HepG2 (cell line): Measurements from ENCODE around the gene KATNB1. TPM values are rescaled to one million over a fixed set of nuclear protein-coding genes. Genes with fewer than 3 reads are reported as not detected.

Source experiments
- ATAC-seq: fragments of 200-7000 bp; cut with Tn5 transposase; 3 replicates; pipeline ENCODE4 v1.9.1; 2020; ENCODE audit warnings: mild to moderate bottlenecking, moderate library complexity
- BruUV-seq: library from RNA; stranded (reverse); fragments of 400-500 nt; replicated peaks from 2 replicates; lab custom pipeline; 2021; lab: Mats Ljungman, UMichigan
- CTCF ChIA-PET: fragments of 300-600 bp; formaldehyde crosslinking; extraction: SDS; loops from one replicate; lab custom pipeline; 2021; ENCODE audit warnings: low total read pairs, inconsistent platforms, low intra/inter-chr PET ratio; lab: Yijun Ruan, JAX
- POLR2A ChIA-PET: fragments of 350-600 bp; sonication (Branson Sonifier 250); formaldehyde crosslinking; loops from one replicate; lab custom pipeline; 2020; ENCODE audit warnings: antibody characterized with exemption, inconsistent platforms; lab: Yijun Ruan, JAX
- DNase-seq: peaks from one replicate; pipeline ENCODE4 v3.0.0-alpha.2; 2015; ENCODE audit warnings: low spot score
- FAIRE-seq: peaks from 3 replicates; lab custom pipeline; 2011; peaks lifted over from hg19 to GRCh38; lab: Jason Lieb, UNC
- H2AFZ ChIP-seq: one replicate; pipeline ENCODE4 v1.6.1; 2011; ENCODE audit warnings: low read length, inconsistent platforms
- H3K27ac ChIP-seq: fragments of 300-600 bp; 3 replicates; pipeline ENCODE4 v1.8.0; 2011; ENCODE audit warnings: mixed run types, mild to moderate bottlenecking, mixed read lengths, low read length, inconsistent platforms; ENCODE audit not compliant: insufficient read depth; ENCODE audit errors: extremely low read length
- H3K27me3 ChIP-seq, 2 experiments: fragments of 200-600 bp in 1 of 2; 2 replicates in 1 of 2; 3 replicates in 1 of 2; pipeline versions ENCODE4 v1.6.0 to v1.8.0; 2011; ENCODE audit warnings: low read length in 2 of 2, mild to moderate bottlenecking in 2 of 2, moderate library complexity in 2 of 2, inconsistent platforms in 1 of 2; ENCODE audit not compliant: insufficient read depth in 2 of 2, control insufficient read depth in 1 of 2
- H3K36me3 ChIP-seq, 2 experiments: fragments of 200-600 bp in 1 of 2; replicated peaks in 1 of 2; 2 replicates in 1 of 2; 3 replicates in 1 of 2; pipeline versions ENCODE4 v1.5.1 to v1.8.0; 2011; ENCODE audit warnings: low read length in 2 of 2, inconsistent platforms in 1 of 2; ENCODE audit not compliant: insufficient read depth in 2 of 2, control insufficient read depth in 1 of 2
- H3K4me1 ChIP-seq: 2 replicates; pipeline ENCODE4 v1.5.1; 2012; ENCODE audit warnings: low read length, inconsistent platforms; ENCODE audit not compliant: insufficient read depth
- H3K4me2 ChIP-seq: 2 replicates; pipeline ENCODE4 v1.6.0; 2011; ENCODE audit warnings: low read depth, low read length, inconsistent platforms
- H3K4me3 ChIP-seq, 3 experiments: fragments of 200-600 bp in 1 of 3; sonication (generic), shearing (Covaris generic) in 1 of 3; replicated peaks in 1 of 3; 2 replicates each; pipeline ENCODE4 v1.5.1; 2011 to 2016; ENCODE audit warnings: low read length in 3 of 3, inconsistent platforms in 2 of 3, low read depth in 2 of 3, mild to moderate bottlenecking in 2 of 3, control low read depth in 1 of 3, mixed read lengths in 1 of 3; ENCODE audit not compliant: insufficient read depth in 1 of 3
- H3K79me2 ChIP-seq: one replicate; pipeline ENCODE4 v1.6.1; 2011; ENCODE audit warnings: low read length, inconsistent platforms; ENCODE audit not compliant: insufficient read depth
- H3K9ac ChIP-seq: 2 replicates; pipeline ENCODE4 v1.6.0; 2011; ENCODE audit warnings: mild to moderate bottlenecking, low read depth, low read length, inconsistent platforms; ENCODE audit not compliant: insufficient read depth
- H3K9me3 ChIP-seq: 2 replicates; pipeline ENCODE4 v1.5.1; 2012; ENCODE audit warnings: mild to moderate bottlenecking, low read length
- H4K20me1 ChIP-seq: 2 replicates; pipeline ENCODE4 v1.6.0; 2011; ENCODE audit warnings: inconsistent platforms, mild to moderate bottlenecking, low read length, moderate library complexity; ENCODE audit not compliant: insufficient read depth
- CEBPB ChIP-seq: IDR thresholded peaks from 2 replicates; pipeline ENCODE4 v1.6.1; 2011; ENCODE audit warnings: low read depth, low read length, improper control_type of control experiment, borderline replicate concordance
- E2F5 ChIP-seq: sonication (generic); formaldehyde crosslinking; conservative IDR thresholded peaks from 2 replicates; pipeline ENCODE4 v1.4.0; 2020; ENCODE audit warnings: missing genetic modification reagents
- EEA1 ChIP-seq: sonication (generic); formaldehyde crosslinking; IDR thresholded peaks from 2 replicates; pipeline ENCODE4 v1.5.1; 2020; ENCODE audit warnings: mild to moderate bottlenecking, missing genetic modification reagents, borderline replicate concordance
- FOXP1 ChIP-seq, 2 experiments: fragments of 450-650 bp in 1 of 2; IDR thresholded peaks; 2 replicates each; pipeline ENCODE4 v1.6.1; 2017 to 2018; ENCODE audit warnings: antibody characterized with exemption in 1 of 2
- GPN1 ChIP-seq: sonication (generic); formaldehyde crosslinking; IDR thresholded peaks from 2 replicates; pipeline ENCODE4 v1.5.1; 2020; ENCODE audit warnings: missing genetic modification reagents, borderline replicate concordance
- HHEX ChIP-seq: IDR thresholded peaks from 2 replicates; pipeline ENCODE4 v1.6.1; 2016; ENCODE audit warnings: control low read depth
- MED1 ChIP-seq: sonication (generic); formaldehyde crosslinking; IDR thresholded peaks from 2 replicates; pipeline ENCODE4 v1.4.0; 2020; ENCODE audit warnings: missing genetic modification reagents
- MEF2D ChIP-seq: sonication (generic); formaldehyde crosslinking; IDR thresholded peaks from 2 replicates; pipeline ENCODE4 v1.5.1; 2020; ENCODE audit warnings: mild to moderate bottlenecking, missing genetic modification reagents
- MIER2 ChIP-seq: IDR thresholded peaks from 2 replicates; pipeline ENCODE4 v1.6.1; 2016; ENCODE audit warnings: missing biosample characterization, missing genetic modification reagents
- MTF2 ChIP-seq: sonication (generic); formaldehyde crosslinking; IDR thresholded peaks from 2 replicates; pipeline ENCODE4 v1.5.0; 2020; ENCODE audit warnings: missing genetic modification reagents, borderline replicate concordance
- NFKB2 ChIP-seq: sonication (generic); formaldehyde crosslinking; IDR thresholded peaks from 2 replicates; pipeline ENCODE4 v1.4.0; 2020; ENCODE audit warnings: missing genetic modification reagents, borderline replicate concordance
- RBFOX2 ChIP-seq: fragments of 200-400 bp; formaldehyde crosslinking; IDR thresholded peaks from 2 replicates; pipeline ENCODE4 v1.6.1; 2017; ENCODE audit warnings: low read depth, mild to moderate bottlenecking, low read length
- SMAD3 ChIP-seq: sonication (generic); formaldehyde crosslinking; IDR thresholded peaks from 2 replicates; pipeline ENCODE4 v1.4.0; 2020; ENCODE audit warnings: missing genetic modification reagents
- SP2 ChIP-seq: sonication (generic); formaldehyde crosslinking; IDR thresholded peaks from 2 replicates; pipeline ENCODE4 v1.5.1; 2020; ENCODE audit warnings: mild to moderate bottlenecking, missing genetic modification reagents
- TSC22D2 ChIP-seq: sonication (generic); formaldehyde crosslinking; IDR thresholded peaks from 2 replicates; pipeline ENCODE4 v1.5.1; 2020; ENCODE audit warnings: missing genetic modification reagents, mild to moderate bottlenecking, borderline replicate concordance
- WIZ ChIP-seq: sonication (generic); formaldehyde crosslinking; IDR thresholded peaks from 2 replicates; pipeline ENCODE4 v1.5.1; 2020; ENCODE audit warnings: mild to moderate bottlenecking, missing genetic modification reagents
- ZGPAT ChIP-seq: IDR thresholded peaks from 2 replicates; pipeline ENCODE4 v1.6.1; 2016; ENCODE audit warnings: mild to moderate bottlenecking
- ZKSCAN8 ChIP-seq: IDR thresholded peaks from 2 replicates; pipeline ENCODE4 v1.6.1; 2016; ENCODE audit warnings: borderline replicate concordance, missing genetic modification reagents, missing compliant biosample characterization
- ZNF12 ChIP-seq: sonication (generic); formaldehyde crosslinking; IDR thresholded peaks from 2 replicates; pipeline ENCODE4 v1.5.0; 2020; ENCODE audit warnings: missing genetic modification reagents
- ZNF225 ChIP-seq: sonication (generic); formaldehyde crosslinking; IDR thresholded peaks from 2 replicates; pipeline ENCODE4 v1.4.0; 2020; ENCODE audit warnings: mild to moderate bottlenecking, missing genetic modification reagents
- ZNF232 ChIP-seq: sonication (generic); formaldehyde crosslinking; IDR thresholded peaks from 2 replicates; pipeline ENCODE4 v1.4.0; 2020; ENCODE audit warnings: missing genetic modification reagents, borderline replicate concordance
- ZNF33A ChIP-seq: sonication (generic); formaldehyde crosslinking; IDR thresholded peaks from 2 replicates; pipeline ENCODE4 v1.5.1; 2020; ENCODE audit warnings: missing genetic modification reagents, mild to moderate bottlenecking, moderate library complexity, borderline replicate concordance
- ZNF552 ChIP-seq: sonication (generic); formaldehyde crosslinking; IDR thresholded peaks from 2 replicates; pipeline ENCODE4 v1.9.0; 2022; ENCODE audit warnings: missing genetic modification reagents, mild to moderate bottlenecking, borderline replicate concordance
- ZNF652 ChIP-seq: IDR thresholded peaks from 2 replicates; pipeline ENCODE4 v1.6.1; 2016; ENCODE audit warnings: low read depth, borderline replicate concordance
- ZSCAN30 ChIP-seq: sonication (generic); formaldehyde crosslinking; IDR thresholded peaks from 2 replicates; pipeline ENCODE4 v1.5.0; 2020; ENCODE audit warnings: mild to moderate bottlenecking, missing genetic modification reagents
- WGBS: methylation state at CpG from one replicate; pipeline ENCODE4 v1.1.6; 2017; ENCODE audit warnings: low lambda C conversion rate; 5-methylcytosine and 5-hydroxymethylcytosine counted together
- in situ Hi-C: cut with HindIII; loops from 2 replicates; pipeline ENCODE4 v1.10.0; 2017; ENCODE audit warnings: low pct_unique_long_range_greater_than_20kb; ENCODE audit not compliant: extremely low pct_ligation_motif_present
- intact Hi-C: fragments of 100-400 bp; cut with micrococcal nuclease; formaldehyde crosslinking; loops from one replicate; pipeline ENCODE4 v1.10.0; 2022; ENCODE audit not compliant: unreplicated experiment
- polyA plus RNA-seq, 8 experiments: library from polyadenylated mRNA; depleted of rRNA in 3 of 8; stranded (reverse) in 7 of 8; unstranded in 1 of 8; fragments of >200 nt; fragmentation: Illumina TruSeq in 4 of 8; extraction: Trizol in 4 of 8; gene quantifications; 2 replicates each; pipeline versions ENCODE4 v1.2.1 to v1.2.3, GENCODE V29; 2011 to 2016; ENCODE audit warnings: low read depth in 4 of 8, missing spikeins in 1 of 8, mixed read lengths in 1 of 8; ENCODE audit not compliant: insufficient read depth in 1 of 8
- total RNA-seq, 5 experiments: library from RNA; depleted of rRNA; stranded (reverse); fragments of >200 nt; fragmentation: Illumina TruSeq; extraction: Trizol; gene quantifications; 2 replicates each; pipeline ENCODE4 v1.2.3, GENCODE V29; 2016; ENCODE audit warnings: low read depth in 1 of 5

The KATNB1 gene
- total and polyA plus RNA-seq, 2 of the 13 experiments (the other 11 are each of a cell fraction or from before 2014, with no cell fraction given) = 31.5 to 43.5 TPM

DNA sequence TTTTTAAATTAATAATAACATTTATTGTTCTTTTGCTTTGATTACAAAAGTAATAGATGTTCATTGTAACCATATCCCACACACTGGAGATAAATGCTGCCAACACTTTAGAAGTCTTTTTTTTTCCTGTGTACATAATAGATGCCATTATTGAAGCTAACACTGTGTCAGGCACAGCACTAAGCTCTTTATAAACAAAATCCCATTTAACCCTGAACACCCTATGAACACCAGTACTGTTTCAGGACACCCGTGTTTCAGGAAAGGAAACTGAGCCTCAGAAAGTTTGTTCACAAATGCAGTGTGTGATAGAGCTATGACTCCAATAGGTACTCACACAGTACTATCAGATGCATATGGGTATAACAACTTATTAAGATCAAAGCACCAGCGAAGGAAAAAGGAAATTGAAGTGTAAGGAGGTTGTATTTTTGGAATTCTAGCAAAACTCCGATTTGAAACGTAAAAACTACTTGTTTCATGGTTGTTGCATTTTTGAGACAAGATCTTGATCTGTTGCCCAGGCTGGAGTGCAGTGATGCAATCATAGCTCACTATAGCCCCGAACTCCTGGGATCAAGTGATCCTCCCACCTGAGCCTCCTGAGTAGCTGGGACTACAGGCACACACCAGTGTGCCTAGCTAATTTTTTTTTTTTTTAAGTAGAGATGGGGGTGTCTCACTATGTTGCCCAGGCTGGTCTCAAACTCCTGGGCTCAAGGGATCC, 68.7 kb downstream of the KATNB1 start:
- H3K36me3 ChIP-seq = no peaks in the 10 kb centered on the region
- WGBS = 69% methylated on average over 5 of the region's 5 CpGs
- ChIA-PET CTCF (no interaction called here), POLR2A (interaction anchor here (0.7 to 12.4 kb wide), 9 partner anchors 17 to 421 kb away, joined by 3 to 141 read pairs (median 9); partner anchors contain the start of gene KATNB1)
- 0 out of 2 replicates have a peak overlapping the region, but pooled peaks have one; percentile 10 for H3K4me2 ChIP-seq
- ATAC-seq = no peak
- no peak overlapping the region for H3K27ac ChIP-seq
- no peak overlapping the region for H3K9ac ChIP-seq
- no peak overlapping the region for H3K4me3 ChIP-seq
- peaks cover 88% of the 10 kb centered on the region for H3K4me1 ChIP-seq
- H3K79me2 ChIP-seq = peaks cover 18% of the 10 kb centered on the region
- no peaks in the 10 kb centered on the region for H3K9me3 ChIP-seq
- no peaks in the 10 kb centered on the region for H3K27me3 ChIP-seq
- no peaks in the 10 kb centered on the region for H4K20me1 ChIP-seq
- in situ Hi-C loops = no loop called here
- no TSS peak for BruUV-seq
- H2AFZ ChIP-seq = no peak overlapping the region
- peak; percentile 28 for FAIRE-seq
- DNase-seq = no peak
- intact Hi-C loops = no loop called here
- TF ChIP-seq E2F5 (CRISPR knock-in tag) (no peak), MEF2D (CRISPR knock-in tag) (no peak), FOXP1 (IDR thresholded peaks at IDR 0.05) (no peak), FOXP1 (CRISPR knock-in tag; IDR thresholded peaks at IDR 0.05) (no peak), SP2 (CRISPR knock-in tag) (no peak), ZNF12 (no peak), WIZ (CRISPR knock-in tag) (no peak), ZNF652 (CRISPR knock-in tag) (peak; percentile 72), NFKB2 (no peak), TSC22D2 (CRISPR knock-in tag) (no peak), ZSCAN30 (CRISPR knock-in tag) (no peak), RBFOX2 (no peak), ZKSCAN8 (CRISPR knock-in tag) (no peak), SMAD3 (CRISPR knock-in tag) (no peak), ZNF33A (CRISPR knock-in tag) (no peak), ZNF552 (CRISPR knock-in tag) (0 out of 2 replicates have a peak, but pooled peaks have one; percentile 17), EEA1 (CRISPR knock-in tag) (no peak), MED1 (CRISPR knock-in tag) (no peak), ZNF232 (CRISPR knock-in tag) (no peak), ZGPAT (CRISPR knock-in tag) (no peak), HHEX (CRISPR knock-in tag) (no peak), GPN1 (CRISPR knock-in tag) (no peak), MIER2 (CRISPR knock-in tag) (no peak), MTF2 (CRISPR knock-in tag) (no peak), CEBPB (peak; percentile 58; the same call in 1 of the 2 replicates), ZNF225 (no peak)
